A549 (cell line): ENCODE measurements around the gene SH2D2A. TPM values are rescaled to one million over a fixed set of nuclear protein-coding genes. Genes with fewer than 3 reads are reported as not detected.

ENCODE experiments used
- ATAC-seq, 2 experiments: fragments of 200-7000 bp in 1 of 2; fragments of >200 bp in 1 of 2; cut with Nextera tagmentation in 1 of 2; cut with Tn5 transposase in 1 of 2; 3 replicates each; pipeline versions ENCODE4 v1.8.0 to v1.9.1; 2018 to 2020; ENCODE audit warnings: mild to moderate bottlenecking in 1 of 2, moderate library complexity in 1 of 2
- CTCF ChIA-PET: fragments of 300-600 bp; sonication (Branson Sonifier 250); formaldehyde crosslinking; extraction: SDS; loops from one replicate; lab custom pipeline; 2021; ENCODE audit warnings: antibody characterized with exemption, inconsistent platforms; lab: Yijun Ruan, JAX
- POLR2A ChIA-PET: fragments of 350-600 bp; formaldehyde crosslinking; extraction: SDS; loops from one replicate; lab custom pipeline; 2021; ENCODE audit warnings: antibody characterized with exemption, inconsistent platforms; lab: Yijun Ruan, JAX
- DNase-seq, 2 experiments: peaks; one replicate each; pipeline versions ENCODE4 v3.0.0 to v3.0.0-alpha.2; 2011 to 2016; ENCODE audit warnings: low read depth in 1 of 2, low spot score in 1 of 2
- FAIRE-seq: peaks from 2 replicates; lab custom pipeline; 2011; peaks lifted over from hg19 to GRCh38; lab: Jason Lieb, UNC
- H3K27ac ChIP-seq, 2 experiments: fragments of >200 bp; sonication (Bioruptor Twin); formaldehyde crosslinking; 3 replicates each; pipeline ENCODE4 v1.5.1; 2016 to 2017
- H3K4me1 ChIP-seq: fragments of >200 bp; sonication (Bioruptor Twin); formaldehyde crosslinking; 3 replicates; pipeline ENCODE4 v1.6.1; 2016
- H3K4me2 ChIP-seq: fragments of >200 bp; sonication (Bioruptor Twin); formaldehyde crosslinking; 3 replicates; pipeline ENCODE4 v1.6.1; 2016
- H3K4me3 ChIP-seq: fragments of >200 bp; sonication (Bioruptor Twin); formaldehyde crosslinking; 3 replicates; pipeline ENCODE4 v1.5.1; 2016
- H3K9me3 ChIP-seq: fragments of >200 bp; sonication (Bioruptor Twin); formaldehyde crosslinking; 3 replicates; pipeline ENCODE4 v1.6.1; 2016
- BCL3 ChIP-seq: fragments of >200 bp; sonication (Bioruptor Twin); formaldehyde crosslinking; IDR thresholded peaks from 3 replicates; pipeline ENCODE4 v1.6.1; 2016
- E2F6 ChIP-seq: IDR thresholded peaks from 2 replicates; pipeline ENCODE4 v1.6.1; 2012; ENCODE audit warnings: low read depth, borderline replicate concordance
- EHF ChIP-seq: fragments of 250-450 bp; sonication (Bioruptor Pico); IDR thresholded peaks from 2 replicates; pipeline ENCODE4 v1.5.0; 2020; ENCODE audit warnings: mild to moderate bottlenecking
- EHMT2 ChIP-seq: fragments of 200-600 bp; sonication (generic); IDR thresholded peaks from 2 replicates; pipeline ENCODE4 v1.6.1; 2016; ENCODE audit warnings: antibody characterized with exemption, low read depth, mild to moderate bottlenecking, moderate library complexity
- FOSL2 ChIP-seq, 2 experiments: fragments of 450-650 bp in 1 of 2; fragments of >200 bp in 1 of 2; sonication (Bioruptor Twin) in 1 of 2; formaldehyde crosslinking; IDR thresholded peaks; 2 replicates each; pipeline versions ENCODE4 v1.5.0 to v1.6.1; 2016 to 2020; ENCODE audit warnings: mild to moderate bottlenecking in 1 of 2, moderate library complexity in 1 of 2
- FOXS1 ChIP-seq: fragments of 250-450 bp; sonication (Bioruptor Pico); IDR thresholded peaks from 2 replicates; pipeline ENCODE4 v1.5.0; 2020; ENCODE audit warnings: mild to moderate bottlenecking, moderate library complexity
- HOXA7 ChIP-seq: fragments of 250-450 bp; sonication (Bioruptor Pico); IDR thresholded peaks from 2 replicates; pipeline ENCODE4 v1.5.0; 2020; ENCODE audit warnings: mild to moderate bottlenecking, moderate library complexity
- HOXB13 ChIP-seq: fragments of 250-450 bp; sonication (Bioruptor Pico); IDR thresholded peaks from 2 replicates; pipeline ENCODE4 v1.5.0; 2020; ENCODE audit warnings: low read depth, mild to moderate bottlenecking, moderate library complexity
- PHF8 ChIP-seq: fragments of 200-600 bp; sonication (generic); IDR thresholded peaks from 2 replicates; pipeline ENCODE4 v1.6.1; 2016; ENCODE audit warnings: low read depth, mild to moderate bottlenecking, antibody characterized with exemption, moderate library complexity, borderline replicate concordance
- POLR2AphosphoS2 ChIP-seq: conservative IDR thresholded peaks from 2 replicates; pipeline ENCODE4 v1.6.1; 2012; ENCODE audit warnings: low read length, improper control_type of control experiment, inconsistent platforms
- RCOR1 ChIP-seq: fragments of 150-350 bp; IDR thresholded peaks from 2 replicates; pipeline ENCODE4 v1.6.1; 2014; ENCODE audit warnings: antibody characterized with exemption, low read length, low read depth
- RFX5 ChIP-seq: fragments of 450-650 bp; IDR thresholded peaks from 2 replicates; pipeline ENCODE4 v1.7.1; 2014; ENCODE audit warnings: antibody characterized with exemption, mild to moderate bottlenecking, moderate library complexity
- RNF2 ChIP-seq: fragments of 200-600 bp; sonication (generic); IDR thresholded peaks from 2 replicates; pipeline ENCODE4 v1.6.1; 2016; ENCODE audit warnings: low read depth, mild to moderate bottlenecking, antibody characterized with exemption, moderate library complexity, borderline replicate concordance
- TP53 ChIP-seq: fragments of 250-450 bp; sonication (Bioruptor Pico); IDR thresholded peaks from 2 replicates; pipeline ENCODE4 v1.5.0; 2021; ENCODE audit warnings: mild to moderate bottlenecking, moderate library complexity
- ZNF302 ChIP-seq: fragments of 250-450 bp; sonication (Bioruptor Pico); IDR thresholded peaks from 2 replicates; pipeline ENCODE4 v1.9.0; 2021; ENCODE audit warnings: inconsistent platforms, mild to moderate bottlenecking, moderate library complexity
- WGBS: methylation state at CpG from one replicate; pipeline ENCODE4 v1.1.6; 2017; ENCODE audit errors: missing lambda C conversion rate; 5-methylcytosine and 5-hydroxymethylcytosine counted together
- polyA plus RNA-seq, 4 experiments: library from polyadenylated mRNA; depleted of rRNA in 3 of 4; stranded (reverse); fragments of >200 nt; fragmentation: RNase III in 1 of 4; extraction: RNeasy Plus Mini Kit Qiagen cat#74134 plus additional on column Dnase treatment in 1 of 4; gene quantifications; 2 replicates in 3 of 4; 3 replicates in 1 of 4; pipeline ENCODE4 v1.2.3, GENCODE V29; 2011 to 2017
- TF ChIP-seq, protein P1 (sequence below): fragments of 250-450 bp; sonication (Bioruptor Pico); IDR thresholded peaks from 2 replicates; pipeline ENCODE4 v1.5.0; 2021; ENCODE audit warnings: mild to moderate bottlenecking, moderate library complexity, borderline replicate concordance
- TF ChIP-seq, protein P2 (sequence below): IDR thresholded peaks from 2 replicates; pipeline ENCODE4 v1.6.1; 2012
- TF ChIP-seq, protein P3 (sequence below): fragments of 250-450 bp; sonication (Bioruptor Pico); IDR thresholded peaks from 2 replicates; pipeline ENCODE4 v1.5.0; 2020; ENCODE audit warnings: low read depth, mild to moderate bottlenecking, moderate library complexity
- TF ChIP-seq, protein P4 (sequence below): fragments of 200-600 bp; sonication (generic); IDR thresholded peaks from 2 replicates; pipeline ENCODE4 v1.6.1; 2016; ENCODE audit warnings: antibody characterized with exemption, mild to moderate bottlenecking, moderate library complexity

Gene SH2D2A
- polyA plus RNA-seq, 2 of the 4 experiments (the other 2 are of a cell fraction): 1.6 to 1.8 TPM

DNA sequence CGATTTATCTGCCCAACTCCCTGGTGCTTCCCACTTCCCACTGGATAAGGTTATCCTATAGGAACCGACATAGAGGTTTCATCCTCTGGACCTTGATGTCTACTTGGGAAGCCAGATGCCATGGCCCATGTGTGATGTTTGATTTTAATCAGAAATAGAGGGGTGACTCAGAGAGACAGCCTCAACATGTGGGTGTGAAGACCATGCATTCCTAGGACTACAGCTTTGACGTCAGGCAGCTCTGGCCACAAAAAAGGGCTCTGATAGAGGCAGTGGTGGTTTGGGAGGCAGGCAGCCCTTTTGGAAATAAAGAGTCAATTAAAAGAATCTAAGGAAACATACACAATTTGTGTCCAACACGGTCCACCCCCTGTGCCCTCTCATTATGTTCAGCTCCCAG is 5.2 kb upstream of the SH2D2A start:
- no peak for ATAC-seq
- Histone ChIP-seq H3K4me3 (no peak overlapping the region), H3K9me3 (no peaks in the 10 kb centered on the region), H3K4me2 (no peak overlapping the region), H3K4me1 (no peaks in the 10 kb centered on the region), H3K27ac (no peak overlapping the region)
- no peak for FAIRE-seq
- ChIA-PET POLR2A (interaction anchor here (0.5 kb wide), 1 partner anchor 60 kb away, joined by 3 read pairs; no protein-coding TSS in a partner anchor), CTCF (interaction anchor here (0.6 to 9.8 kb wide), 8 partner anchors 8 to 71 kb away, joined by 3 to 131 read pairs (median 6); partner anchors contain the start of genes INSRR and NTRK1)
- DNase-seq: no peak
- 42% methylated on average over 4 of the region's 4 CpGs for WGBS
- TF ChIP-seq RCOR1 (no peak), BCL3 (no peak), E2F6 (no peak), HOXB13 (CRISPR knock-in tag) (no peak), HOXA7 (CRISPR knock-in tag) (no peak), FOSL2 (IDR thresholded peaks at IDR 0.05) (no peak), FOSL2 (CRISPR knock-in tag; IDR thresholded peaks at IDR 0.05) (no peak), EHF (no peak), EHMT2 (no peak), RNF2 (no peak), TP53 (CRISPR knock-in tag) (no peak), ZNF302 (no peak), PHF8 (no peak), POLR2AphosphoS2 (no peak), RFX5 (no peak), FOXS1 (CRISPR knock-in tag) (no peak)
- TF ChIP-seq, protein P1, sequence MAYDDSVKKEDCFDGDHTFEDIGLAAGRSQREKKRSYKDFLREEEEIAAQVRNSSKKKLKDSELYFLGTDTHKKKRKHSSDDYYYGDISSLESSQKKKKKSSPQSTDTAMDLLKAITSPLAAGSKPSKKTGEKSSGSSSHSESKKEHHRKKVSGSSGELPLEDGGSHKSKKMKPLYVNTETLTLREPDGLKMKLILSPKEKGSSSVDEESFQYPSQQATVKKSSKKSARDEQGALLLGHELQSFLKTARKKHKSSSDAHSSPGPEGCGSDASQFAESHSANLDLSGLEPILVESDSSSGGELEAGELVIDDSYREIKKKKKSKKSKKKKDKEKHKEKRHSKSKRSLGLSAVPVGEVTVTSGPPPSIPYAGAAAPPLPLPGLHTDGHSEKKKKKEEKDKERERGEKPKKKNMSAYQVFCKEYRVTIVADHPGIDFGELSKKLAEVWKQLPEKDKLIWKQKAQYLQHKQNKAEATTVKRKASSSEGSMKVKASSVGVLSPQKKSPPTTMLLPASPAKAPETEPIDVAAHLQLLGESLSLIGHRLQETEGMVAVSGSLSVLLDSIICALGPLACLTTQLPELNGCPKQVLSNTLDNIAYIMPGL (CRISPR knock-in tag): no peak
- TF ChIP-seq, protein P2, sequence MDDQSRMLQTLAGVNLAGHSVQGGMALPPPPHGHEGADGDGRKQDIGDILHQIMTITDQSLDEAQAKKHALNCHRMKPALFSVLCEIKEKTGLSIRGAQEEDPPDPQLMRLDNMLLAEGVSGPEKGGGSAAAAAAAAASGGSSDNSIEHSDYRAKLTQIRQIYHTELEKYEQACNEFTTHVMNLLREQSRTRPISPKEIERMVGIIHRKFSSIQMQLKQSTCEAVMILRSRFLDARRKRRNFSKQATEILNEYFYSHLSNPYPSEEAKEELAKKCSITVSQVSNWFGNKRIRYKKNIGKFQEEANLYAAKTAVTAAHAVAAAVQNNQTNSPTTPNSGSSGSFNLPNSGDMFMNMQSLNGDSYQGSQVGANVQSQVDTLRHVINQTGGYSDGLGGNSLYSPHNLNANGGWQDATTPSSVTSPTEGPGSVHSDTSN: no peak
- TF ChIP-seq, protein P3, sequence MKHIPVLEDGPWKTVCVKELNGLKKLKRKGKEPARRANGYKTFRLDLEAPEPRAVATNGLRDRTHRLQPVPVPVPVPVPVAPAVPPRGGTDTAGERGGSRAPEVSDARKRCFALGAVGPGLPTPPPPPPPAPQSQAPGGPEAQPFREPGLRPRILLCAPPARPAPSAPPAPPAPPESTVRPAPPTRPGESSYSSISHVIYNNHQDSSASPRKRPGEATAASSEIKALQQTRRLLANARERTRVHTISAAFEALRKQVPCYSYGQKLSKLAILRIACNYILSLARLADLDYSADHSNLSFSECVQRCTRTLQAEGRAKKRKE (CRISPR knock-in tag): no peak
- TF ChIP-seq, protein P4, sequence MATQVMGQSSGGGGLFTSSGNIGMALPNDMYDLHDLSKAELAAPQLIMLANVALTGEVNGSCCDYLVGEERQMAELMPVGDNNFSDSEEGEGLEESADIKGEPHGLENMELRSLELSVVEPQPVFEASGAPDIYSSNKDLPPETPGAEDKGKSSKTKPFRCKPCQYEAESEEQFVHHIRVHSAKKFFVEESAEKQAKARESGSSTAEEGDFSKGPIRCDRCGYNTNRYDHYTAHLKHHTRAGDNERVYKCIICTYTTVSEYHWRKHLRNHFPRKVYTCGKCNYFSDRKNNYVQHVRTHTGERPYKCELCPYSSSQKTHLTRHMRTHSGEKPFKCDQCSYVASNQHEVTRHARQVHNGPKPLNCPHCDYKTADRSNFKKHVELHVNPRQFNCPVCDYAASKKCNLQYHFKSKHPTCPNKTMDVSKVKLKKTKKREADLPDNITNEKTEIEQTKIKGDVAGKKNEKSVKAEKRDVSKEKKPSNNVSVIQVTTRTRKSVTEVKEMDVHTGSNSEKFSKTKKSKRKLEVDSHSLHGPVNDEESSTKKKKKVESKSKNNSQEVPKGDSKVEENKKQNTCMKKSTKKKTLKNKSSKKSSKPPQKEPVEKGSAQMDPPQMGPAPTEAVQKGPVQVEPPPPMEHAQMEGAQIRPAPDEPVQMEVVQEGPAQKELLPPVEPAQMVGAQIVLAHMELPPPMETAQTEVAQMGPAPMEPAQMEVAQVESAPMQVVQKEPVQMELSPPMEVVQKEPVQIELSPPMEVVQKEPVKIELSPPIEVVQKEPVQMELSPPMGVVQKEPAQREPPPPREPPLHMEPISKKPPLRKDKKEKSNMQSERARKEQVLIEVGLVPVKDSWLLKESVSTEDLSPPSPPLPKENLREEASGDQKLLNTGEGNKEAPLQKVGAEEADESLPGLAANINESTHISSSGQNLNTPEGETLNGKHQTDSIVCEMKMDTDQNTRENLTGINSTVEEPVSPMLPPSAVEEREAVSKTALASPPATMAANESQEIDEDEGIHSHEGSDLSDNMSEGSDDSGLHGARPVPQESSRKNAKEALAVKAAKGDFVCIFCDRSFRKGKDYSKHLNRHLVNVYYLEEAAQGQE: no peak
